Right ventricle myocardium superior (tissue), 1 donor: ENCODE data around the gene FUT8. TPM values are rescaled to one million over a fixed set of nuclear protein-coding genes. Genes with fewer than 3 reads are reported as not detected.
"Not testable (repeated sequence)": the region's sequence is repeated elsewhere in the genome, so short reads cannot be mapped to it uniquely, and the experiment has no call there.

Source experiments
- ATAC-seq: fragments of 200-7000 bp; cut with Tn5 transposase; one replicate; pipeline ENCODE4 v1.9.1; 2020; ENCODE audit warnings: mild to moderate bottlenecking; ENCODE audit not compliant: poor library complexity
- DNase-seq: peaks from one replicate; pipeline ENCODE4 v3.0.0-alpha.2; 2020
- intact Hi-C: fragments of 100-400 bp; cut with DNase I; formaldehyde crosslinking; loops from one replicate; pipeline ENCODE4 v1.11.2; 2022
- total RNA-seq: library from RNA; stranded (reverse); fragmentation: NEBNext Ultra II Directional; extraction: Animal tissue kit (Norgen Biotek cat#: 25700); gene quantifications from one replicate; pipeline ENCODE4 v1.2.1, GENCODE V29; 2021
- donor health status: DM: no; HTN: yes; CAD: no; lungs with severe emphysema.

FUT8 gene
- total RNA-seq, 1 donor from 2014 or later = 9.9 TPM

GRCh38 chr14:65632487-65632886 is 220.0 kb downstream of the FUT8 start:
- intact Hi-C loops = no loop called here
- ATAC-seq (no peak), DNase-seq (no peak)

- intact Hi-C loops, DNase-seq, ATAC-seq: not testable (repeated sequence)
Measured at GRCh38 chr14:65633666-65634065, 221.1 kb downstream of the FUT8 start.

GRCh38 chr14:65637780-65638179 is 225.2 kb downstream of the FUT8 start:
- DNase-seq (no peak), ATAC-seq (no peak)
- intact Hi-C loops = no loop called here

- ATAC-seq (no peak), DNase-seq (no peak)
- intact Hi-C loops = no loop called here
Measured at GRCh38 chr14:65639216-65639615, 226.7 kb downstream of the FUT8 start.

GRCh38 chr14:65650826-65651225 is 238.3 kb downstream of the FUT8 start:
- intact Hi-C loops = no loop called here
- DNase-seq (no peak), ATAC-seq (no peak)

GRCh38 chr14:65656554-65656953 is 244.0 kb downstream of the FUT8 start:
- DNase-seq (no peak), ATAC-seq (no peak)
- intact Hi-C loops = no loop called here

GRCh38 chr14:65658202-65658601 is 245.7 kb downstream of the FUT8 start:
- intact Hi-C loops = no loop called here
- no peak for ATAC-seq
- no peak for DNase-seq

- DNase-seq (no peak), ATAC-seq (no peak)
- intact Hi-C loops = no loop called here
Measured at GRCh38 chr14:65661865-65662264, 249.3 kb downstream of the FUT8 start.

- DNase-seq = no peak
- no peak for ATAC-seq
- intact Hi-C loops = no loop called here
Measured at GRCh38 chr14:65664436-65664835, 251.9 kb downstream of the FUT8 start.

GRCh38 chr14:65676361-65677014 is 264.0 kb downstream of the FUT8 start:
- intact Hi-C loops = no loop called here
- no peak for DNase-seq
- no peak for ATAC-seq

- DNase-seq = no peak
- no peak for ATAC-seq
- intact Hi-C loops = no loop called here
Measured at GRCh38 chr14:65685572-65685971, 273.0 kb downstream of the FUT8 start.

GRCh38 chr14:65686761-65687160 is 274.2 kb downstream of the FUT8 start:
- DNase-seq (no peak), ATAC-seq (no peak)
- intact Hi-C loops = no loop called here

GRCh38 chr14:65689070-65689469 is 276.5 kb downstream of the FUT8 start:
- DNase-seq = no peak
- intact Hi-C loops = no loop called here
- ATAC-seq = no peak

GRCh38 chr14:65692566-65692965 is 280.0 kb downstream of the FUT8 start:
- intact Hi-C loops, ATAC-seq, DNase-seq: not testable (repeated sequence)

GRCh38 chr14:65696801-65697200 is 284.3 kb downstream of the FUT8 start:
- DNase-seq (no peak), ATAC-seq (no peak)
- intact Hi-C loops = no loop called here

GRCh38 chr14:65703521-65703920 is 291.0 kb downstream of the FUT8 start:
- ATAC-seq = no peak
- intact Hi-C loops = no loop called here

GRCh38 chr14:65703996-65704395 is 291.5 kb downstream of the FUT8 start:
- DNase-seq (no peak), ATAC-seq (no peak)
- intact Hi-C loops = no loop called here

More at GRCh38 chr14:65703521-65703920, 291.0 kb downstream of the FUT8 start:
- DNase-seq = no peak

- no peak for ATAC-seq
- intact Hi-C loops = no loop called here
- no peak for DNase-seq
Measured at GRCh38 chr14:65704437-65704836, 291.9 kb downstream of the FUT8 start.

- DNase-seq (no peak), ATAC-seq (peak; percentile 46)
- intact Hi-C loops = no loop called here
Measured at GRCh38 chr14:65704850-65705249, 292.3 kb downstream of the FUT8 start.

GRCh38 chr14:65709576-65709975 is 297.0 kb downstream of the FUT8 start:
- ATAC-seq (no peak), DNase-seq (no peak)
- intact Hi-C loops = no loop called here

- intact Hi-C loops, DNase-seq, ATAC-seq: not testable (repeated sequence)
Measured at GRCh38 chr14:65716813-65717212, 304.3 kb downstream of the FUT8 start.
